GM18858 (cell line): ENCODE data around the gene GGT5.
"Not testable (repeated sequence)": the region's sequence is repeated elsewhere in the genome, so short reads cannot be mapped to it uniquely, and the experiment has no call there.

Source experiments
- ATAC-seq: cut with Tn5 transposase; IDR thresholded peaks from one replicate; pipeline ENCODE4 v1.9.1; 2021; ENCODE audit not compliant: unreplicated experiment

The GGT5 gene

GRCh38 chr22:24206460-24207263 is 38.2 kb downstream of the GGT5 start:
- ATAC-seq, result not testable (repeated sequence)

- ATAC-seq, result no peak
Observed at GRCh38 chr22:24205438-24206195, 39.3 kb downstream of the GGT5 start.

GRCh38 chr22:24203856-24204255 is 41.0 kb downstream of the GGT5 start:
- not testable (repeated sequence) for ATAC-seq

GRCh38 chr22:24201681-24202614 is 42.9 kb downstream of the GGT5 start:
- ATAC-seq, result no peak

- no peak for ATAC-seq
Observed at GRCh38 chr22:24200619-24201212, 44.2 kb downstream of the GGT5 start.

GRCh38 chr22:24198682-24199052 is 46.2 kb downstream of the GGT5 start:
- no peak for ATAC-seq

- no peak for ATAC-seq
Observed at GRCh38 chr22:24191893-24192292, 53.0 kb downstream of the GGT5 start.

- no peak for ATAC-seq
Observed at GRCh38 chr22:24191381-24191841, 53.5 kb downstream of the GGT5 start.

GRCh38 chr22:24190596-24191208 is 54.2 kb downstream of the GGT5 start:
- no peak for ATAC-seq

- no peak for ATAC-seq
Observed at GRCh38 chr22:24190159-24190540, 54.7 kb downstream of the GGT5 start.

GRCh38 chr22:24189249-24190158 is 55.4 kb downstream of the GGT5 start:
- ATAC-seq, result no peak

GRCh38 chr22:24188705-24189248 is 56.1 kb downstream of the GGT5 start:
- no peak for ATAC-seq

GRCh38 chr22:24187731-24188644 is 56.9 kb downstream of the GGT5 start:
- ATAC-seq, result no peak

- ATAC-seq, result no peak
Observed at GRCh38 chr22:24186892-24187670, 57.8 kb downstream of the GGT5 start.

GRCh38 chr22:24186352-24186740 is 58.5 kb downstream of the GGT5 start:
- ATAC-seq, result no peak

GRCh38 chr22:24185501-24186351 is 59.2 kb downstream of the GGT5 start:
- ATAC-seq, result no peak
